HEK293 (cell line): Measurements from ENCODE around the gene EARS2.
A peak's percentile ranks its signal among the peaks of the same experiment; 100 is the strongest.

Experiments
- EGR2 ChIP-seq: fragments of 450-650 bp; formaldehyde crosslinking; IDR thresholded peaks from 2 replicates; pipeline ENCODE4 v1.5.1; 2016; ENCODE audit warnings: low read depth, missing biosample characterization, missing genetic modification characterization
- GLIS1 ChIP-seq: fragments of 450-650 bp; formaldehyde crosslinking; IDR thresholded peaks from 2 replicates; pipeline ENCODE4 v1.5.1; 2016; ENCODE audit warnings: missing biosample characterization, missing genetic modification characterization
- KLF10 ChIP-seq: fragments of 450-650 bp; IDR thresholded peaks from 2 replicates; pipeline ENCODE4 v1.5.1; 2018; ENCODE audit warnings: missing biosample characterization, mild to moderate bottlenecking, missing genetic modification characterization
- YY2 ChIP-seq: fragments of 450-650 bp; formaldehyde crosslinking; IDR thresholded peaks from 2 replicates; pipeline ENCODE4 v1.5.1; 2016; ENCODE audit warnings: missing biosample characterization, missing genetic modification characterization
- ZBTB17 ChIP-seq: fragments of 450-650 bp; formaldehyde crosslinking; IDR thresholded peaks from 2 replicates; pipeline ENCODE4 v1.5.1; 2016; ENCODE audit warnings: missing biosample characterization, missing genetic modification characterization
- ZBTB20 ChIP-seq: fragments of 450-650 bp; formaldehyde crosslinking; IDR thresholded peaks from 2 replicates; pipeline ENCODE4 v1.5.1; 2016; ENCODE audit warnings: missing biosample characterization, missing genetic modification characterization
- ZBTB26 ChIP-seq: fragments of 450-650 bp; formaldehyde crosslinking; optimal IDR thresholded peaks from 2 replicates; pipeline ENCODE3; 2016; ENCODE audit warnings: missing biosample characterization, mild to moderate bottlenecking, missing genetic modification characterization
- ZIC2 ChIP-seq: fragments of 450-650 bp; formaldehyde crosslinking; IDR thresholded peaks from 2 replicates; pipeline ENCODE4 v1.5.1; 2016; ENCODE audit warnings: missing biosample characterization, missing genetic modification characterization
- ZNF112 ChIP-seq: fragments of 450-650 bp; formaldehyde crosslinking; IDR thresholded peaks from 2 replicates; pipeline ENCODE4 v1.5.0; 2017; ENCODE audit warnings: missing biosample characterization, missing genetic modification characterization
- ZNF148 ChIP-seq: fragments of 450-650 bp; formaldehyde crosslinking; IDR thresholded peaks from 2 replicates; pipeline ENCODE4 v1.5.0; 2017; ENCODE audit warnings: missing biosample characterization, missing genetic modification characterization, borderline replicate concordance
- ZNF157 ChIP-seq: fragments of 450-650 bp; formaldehyde crosslinking; IDR thresholded peaks from 2 replicates; pipeline ENCODE4 v1.5.1; 2016; ENCODE audit warnings: missing biosample characterization, missing genetic modification characterization
- ZNF274 ChIP-seq, 2 experiments: fragments of 200-500 bp in 1 of 2; fragments of 450-650 bp in 1 of 2; sonication (Bioruptor generic) in 1 of 2; formaldehyde crosslinking in 1 of 2; IDR thresholded peaks; 2 replicates each; pipeline versions ENCODE4 v1.5.1 to v1.6.1; 2014 to 2016; ENCODE audit warnings: borderline replicate concordance in 1 of 2, inconsistent platforms in 1 of 2, low read length in 1 of 2, missing biosample characterization in 1 of 2, missing genetic modification characterization in 1 of 2
- ZNF280D ChIP-seq: fragments of 450-650 bp; formaldehyde crosslinking; IDR thresholded peaks from 2 replicates; pipeline ENCODE4 v1.5.1; 2016; ENCODE audit warnings: missing biosample characterization, missing genetic modification characterization
- ZNF350 ChIP-seq: fragments of 450-650 bp; formaldehyde crosslinking; IDR thresholded peaks from 2 replicates; pipeline ENCODE4 v1.5.0; 2017; ENCODE audit warnings: missing biosample characterization, mild to moderate bottlenecking, missing genetic modification characterization
- ZNF513 ChIP-seq: fragments of 450-650 bp; IDR thresholded peaks from 2 replicates; pipeline ENCODE4 v1.5.1; 2018; ENCODE audit warnings: missing biosample characterization, missing genetic modification characterization
- ZNF514 ChIP-seq: fragments of 450-650 bp; formaldehyde crosslinking; IDR thresholded peaks from 2 replicates; pipeline ENCODE4 v1.5.1; 2016; ENCODE audit warnings: missing biosample characterization, missing genetic modification characterization
- ZNF555 ChIP-seq: fragments of 450-650 bp; formaldehyde crosslinking; conservative IDR thresholded peaks from 2 replicates; pipeline ENCODE4 v1.5.1; 2017; ENCODE audit warnings: missing biosample characterization, mild to moderate bottlenecking, missing genetic modification characterization, inconsistent platforms
- ZNF660 ChIP-seq: fragments of 450-650 bp; IDR thresholded peaks from 2 replicates; pipeline ENCODE4 v1.5.1; 2018; ENCODE audit warnings: missing biosample characterization, mild to moderate bottlenecking, missing genetic modification characterization
- ZNF670 ChIP-seq: fragments of 450-650 bp; formaldehyde crosslinking; IDR thresholded peaks from 2 replicates; pipeline ENCODE4 v1.5.1; 2016; ENCODE audit warnings: missing biosample characterization, missing genetic modification characterization, low read depth
- ZNF768 ChIP-seq: fragments of 450-650 bp; formaldehyde crosslinking; IDR thresholded peaks from 2 replicates; pipeline ENCODE4 v1.5.1; 2018; ENCODE audit warnings: missing biosample characterization, mild to moderate bottlenecking, missing genetic modification characterization
- ZNF785 ChIP-seq: fragments of 450-650 bp; formaldehyde crosslinking; IDR thresholded peaks from 2 replicates; pipeline ENCODE4 v1.5.1; 2016; ENCODE audit warnings: missing biosample characterization, missing genetic modification characterization
- ZNF843 ChIP-seq: fragments of 450-650 bp; formaldehyde crosslinking; IDR thresholded peaks from 2 replicates; pipeline ENCODE4 v1.5.1; 2016; ENCODE audit warnings: missing biosample characterization, missing genetic modification characterization
- ZXDB ChIP-seq: fragments of 450-650 bp; formaldehyde crosslinking; IDR thresholded peaks from 2 replicates; pipeline ENCODE4 v1.5.1; 2016; ENCODE audit warnings: missing biosample characterization, missing genetic modification characterization
- TF ChIP-seq, protein P1 (sequence below): fragments of 450-650 bp; formaldehyde crosslinking; IDR thresholded peaks from 2 replicates; pipeline ENCODE4 v1.5.1; 2016; ENCODE audit warnings: missing biosample characterization, missing genetic modification characterization, borderline replicate concordance
- TF ChIP-seq, protein P2 (sequence below): fragments of 450-650 bp; formaldehyde crosslinking; IDR thresholded peaks from 2 replicates; pipeline ENCODE4 v1.5.1; 2016; ENCODE audit warnings: missing biosample characterization, missing genetic modification characterization
- TF ChIP-seq, protein P3 (sequence below): fragments of 450-650 bp; formaldehyde crosslinking; IDR thresholded peaks from 2 replicates; pipeline ENCODE4 v1.5.1; 2016; ENCODE audit warnings: missing biosample characterization, missing genetic modification characterization

EARS2 gene

DNA sequence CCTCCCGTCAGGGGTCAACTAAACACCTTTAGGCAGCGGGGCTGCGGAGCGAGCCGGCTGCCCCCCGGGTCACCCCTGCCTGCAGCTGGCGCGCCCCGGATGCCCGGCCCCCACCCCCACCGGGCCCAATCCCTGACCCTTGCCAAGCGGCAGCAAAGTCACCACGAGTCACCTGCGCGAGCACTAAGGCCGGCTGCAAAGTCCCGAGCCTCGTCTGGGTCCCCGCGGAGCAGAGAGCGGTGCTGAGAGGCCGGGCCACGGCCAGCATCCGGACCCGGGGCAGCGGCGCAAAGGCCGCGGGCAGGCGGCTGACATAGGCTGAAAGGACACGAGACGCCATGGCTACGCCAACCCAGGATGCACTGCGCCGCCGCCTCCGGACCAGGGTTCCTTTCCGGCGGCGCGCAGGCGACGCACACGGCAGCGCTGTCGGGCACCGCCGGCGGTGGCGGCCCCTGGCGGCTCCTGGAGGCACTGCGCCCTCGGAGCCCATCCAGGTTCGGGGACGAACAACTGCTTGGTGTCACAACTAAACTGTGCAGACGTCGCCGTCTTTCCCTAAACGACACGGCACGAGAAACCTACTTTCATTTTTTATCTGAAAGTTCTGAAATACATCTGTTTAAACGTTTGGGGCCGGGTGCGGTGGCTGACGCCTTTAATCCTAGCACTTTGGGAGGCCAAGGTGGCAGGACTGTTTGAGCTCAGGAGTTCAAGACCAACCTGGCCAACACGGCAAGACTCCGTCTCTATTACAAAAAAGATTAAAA, 39.0 kb upstream of the EARS2 start, which contains the start of gene NDUFAB1 (continued):
- TF ChIP-seq ZNF112 (no peak), ZNF768 (tag by site-specific recombination) (no peak), GLIS1 (tag by site-specific recombination) (no peak), ZNF513 (tag by site-specific recombination) (no peak), ZNF350 (no peak), ZNF274 (IDR thresholded peaks at IDR 0.05; ENCODE audit: low read length) (no peak), ZNF274 (tag by site-specific recombination; IDR thresholded peaks at IDR 0.05; ENCODE audit: borderline replicate concordance) (no peak), ZNF555 (tag by site-specific recombination) (no peak), ZIC2 (tag by site-specific recombination) (no peak), ZNF785 (no peak), ZXDB (tag by site-specific recombination) (peak; percentile 76; the same call in 1 of the 2 replicates), ZNF280D (tag by site-specific recombination) (no peak), EGR2 (tag by site-specific recombination) (peak; percentile 59), ZNF514 (tag by site-specific recombination) (no peak), ZNF660 (tag by site-specific recombination) (peak; percentile 91), ZNF843 (tag by site-specific recombination) (peak; percentile 39; the same call in 1 of the 2 replicates), YY2 (peak; percentile 88), ZNF157 (no peak), ZBTB17 (tag by site-specific recombination) (peak; percentile 35; the same call in 1 of the 2 replicates), ZNF670 (tag by site-specific recombination) (no peak), ZBTB26 (tag by site-specific recombination) (peak; percentile 85), KLF10 (tag by site-specific recombination) (peak; percentile 43; the same call in 1 of the 2 replicates), ZBTB20 (tag by site-specific recombination) (peak; percentile 60; the same call in 1 of the 2 replicates), ZNF148 (no peak)
- TF ChIP-seq, protein P1, sequence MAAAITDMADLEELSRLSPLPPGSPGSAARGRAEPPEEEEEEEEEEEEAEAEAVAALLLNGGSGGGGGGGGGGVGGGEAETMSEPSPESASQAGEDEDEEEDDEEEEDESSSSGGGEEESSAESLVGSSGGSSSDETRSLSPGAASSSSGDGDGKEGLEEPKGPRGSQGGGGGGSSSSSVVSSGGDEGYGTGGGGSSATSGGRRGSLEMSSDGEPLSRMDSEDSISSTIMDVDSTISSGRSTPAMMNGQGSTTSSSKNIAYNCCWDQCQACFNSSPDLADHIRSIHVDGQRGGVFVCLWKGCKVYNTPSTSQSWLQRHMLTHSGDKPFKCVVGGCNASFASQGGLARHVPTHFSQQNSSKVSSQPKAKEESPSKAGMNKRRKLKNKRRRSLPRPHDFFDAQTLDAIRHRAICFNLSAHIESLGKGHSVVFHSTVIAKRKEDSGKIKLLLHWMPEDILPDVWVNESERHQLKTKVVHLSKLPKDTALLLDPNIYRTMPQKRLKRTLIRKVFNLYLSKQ (tag by site-specific recombination) = no peak
- TF ChIP-seq, protein P2, sequence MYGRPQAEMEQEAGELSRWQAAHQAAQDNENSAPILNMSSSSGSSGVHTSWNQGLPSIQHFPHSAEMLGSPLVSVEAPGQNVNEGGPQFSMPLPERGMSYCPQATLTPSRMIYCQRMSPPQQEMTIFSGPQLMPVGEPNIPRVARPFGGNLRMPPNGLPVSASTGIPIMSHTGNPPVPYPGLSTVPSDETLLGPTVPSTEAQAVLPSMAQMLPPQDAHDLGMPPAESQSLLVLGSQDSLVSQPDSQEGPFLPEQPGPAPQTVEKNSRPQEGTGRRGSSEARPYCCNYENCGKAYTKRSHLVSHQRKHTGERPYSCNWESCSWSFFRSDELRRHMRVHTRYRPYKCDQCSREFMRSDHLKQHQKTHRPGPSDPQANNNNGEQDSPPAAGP (tag by site-specific recombination) = peak; percentile 48; the same call in 1 of the 2 replicates
- TF ChIP-seq, protein P3, sequence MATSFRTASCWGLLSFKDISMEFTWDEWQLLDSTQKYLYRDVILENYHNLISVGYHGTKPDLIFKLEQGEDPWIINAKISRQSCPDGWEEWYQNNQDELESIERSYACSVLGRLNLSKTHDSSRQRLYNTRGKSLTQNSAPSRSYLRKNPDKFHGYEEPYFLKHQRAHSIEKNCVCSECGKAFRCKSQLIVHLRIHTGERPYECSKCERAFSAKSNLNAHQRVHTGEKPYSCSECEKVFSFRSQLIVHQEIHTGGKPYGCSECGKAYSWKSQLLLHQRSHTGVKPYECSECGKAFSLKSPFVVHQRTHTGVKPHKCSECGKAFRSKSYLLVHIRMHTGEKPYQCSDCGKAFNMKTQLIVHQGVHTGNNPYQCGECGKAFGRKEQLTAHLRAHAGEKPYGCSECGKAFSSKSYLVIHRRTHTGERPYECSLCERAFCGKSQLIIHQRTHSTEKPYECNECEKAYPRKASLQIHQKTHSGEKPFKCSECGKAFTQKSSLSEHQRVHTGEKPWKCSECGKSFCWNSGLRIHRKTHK (tag by site-specific recombination) = no peak
